Activated CD4-positive, alpha-beta T cell treated with anti-CD3 and anti-CD28 coated beads, Interleukin-2, amount 50 U/mL, for 24 hours (primary cell): ENCODE measurements around the gene MAN2A2.
A peak's percentile ranks its signal among the peaks of the same experiment; 100 is the strongest.
"Not testable (repeated sequence)": the region's sequence is repeated elsewhere in the genome, so short reads cannot be mapped to it uniquely, and the experiment has no call there.

Experiments used
- DNase-seq, 2 donors: peaks; one replicate each; pipeline ENCODE4 v3.0.0-alpha.2; 2020; ENCODE audit warnings: low read depth in 1 of 2, low spot score in 1 of 2

MAN2A2 gene

GRCh38 chr15:90917569-90917968, 14.5 kb downstream of the MAN2A2 start:
- DNase-seq, result no peak

GRCh38 chr15:90918034-90918788, 15.1 kb downstream of the MAN2A2 start:
- DNase-seq, result no peak

- DNase-seq, result no peak
Measured at GRCh38 chr15:90918835-90919234, 15.7 kb downstream of the MAN2A2 start.

- no peak for DNase-seq
Measured at GRCh38 chr15:90921887-90922286, 18.8 kb downstream of the MAN2A2 start.

- DNase-seq, result not testable (repeated sequence)
Measured at GRCh38 chr15:90922712-90923322, 19.7 kb downstream of the MAN2A2 start.

GRCh38 chr15:90924375-90924774, 21.3 kb downstream of the MAN2A2 start:
- DNase-seq, result no peak

GRCh38 chr15:90926766-90927165, 23.7 kb downstream of the MAN2A2 start:
- not testable (repeated sequence) for DNase-seq

- not testable (repeated sequence) for DNase-seq
Measured at GRCh38 chr15:90928106-90928505, 25.0 kb downstream of the MAN2A2 start.

- no peak for DNase-seq
Measured at GRCh38 chr15:90929246-90930019, 26.3 kb downstream of the MAN2A2 start.

- no peak for DNase-seq
Measured at GRCh38 chr15:90930861-90931574, 27.9 kb downstream of the MAN2A2 start.

- no peak for DNase-seq
Measured at GRCh38 chr15:90931575-90931827, 28.4 kb downstream of the MAN2A2 start.

- peak; percentile 87 to 89 for DNase-seq
Measured at GRCh38 chr15:90931828-90932659, 28.9 kb downstream of the MAN2A2 start, which contains the start of gene HDDC3. TSS of gene HDDC3 (minus strand) at chr15:90932549. CDS start at chr15:90932540, 9 bp downstream.

GRCh38 chr15:90932660-90932991, 29.5 kb downstream of the MAN2A2 start:
- DNase-seq, result no peak

- no peak for DNase-seq
Measured at GRCh38 chr15:90933301-90933700, 30.2 kb downstream of the MAN2A2 start.

GRCh38 chr15:90934256-90934948, 31.3 kb downstream of the MAN2A2 start:
- peak; percentile 69 to 76 for DNase-seq

- DNase-seq, result peak; percentile 90 to 91
Measured at GRCh38 chr15:90934949-90935751, 32.0 kb downstream of the MAN2A2 start, which contains the start of gene UNC45A. TSS of gene UNC45A (plus strand) at chr15:90935285. CDS start at chr15:90935325, 40 bp downstream.

- no peak for DNase-seq
Measured at GRCh38 chr15:90936823-90937222, 33.7 kb downstream of the MAN2A2 start.

GRCh38 chr15:90938261-90938660, 35.2 kb downstream of the MAN2A2 start:
- no peak for DNase-seq

GRCh38 chr15:90939756-90940155, 36.7 kb downstream of the MAN2A2 start:
- DNase-seq, result no peak
